Subcutaneous adipose tissue (tissue), 4 donors: ENCODE data around the gene RASL10A. TPM values are rescaled to one million over a fixed set of nuclear protein-coding genes. Genes with fewer than 3 reads are reported as not detected.

Source experiments
- CTCF ChIP-seq: fragments of 450-650 bp; IDR thresholded peaks from one replicate; pipeline ENCODE4 v1.5.1; 2016; ENCODE audit warnings: low read depth, mild to moderate bottlenecking, control low read depth, antibody characterized with exemption, moderate library complexity
- total RNA-seq, 4 donors: library from RNA; depleted of rRNA; stranded (reverse); fragments of >200 nt; gene quantifications; one replicate each; pipeline ENCODE4 v1.1.0, GENCODE V29; 2016

The RASL10A gene
- total RNA-seq, 4 donors from 2014 or later, result 0.38 to 2.2 (median 1.1) TPM

GRCh38 chr22:29269230-29269604, 46.3 kb downstream of the RASL10A start:
- TF ChIP-seq CTCF, result no peak

GRCh38 chr22:29268511-29269229, 46.8 kb downstream of the RASL10A start:
- no peak for TF ChIP-seq CTCF

GRCh38 chr22:29267858-29268510, 47.5 kb downstream of the RASL10A start, which contains the start of the genes EWSR1 and RHBDD3:
Gene EWSR1 (plus strand): TSS chr22:29268268. CDS start chr22:29268337, 69 bp downstream.
Gene RHBDD3 (minus strand): TSS chr22:29267981. CDS start chr22:29265626, 2,355 bp downstream.
- no peak for TF ChIP-seq CTCF

GRCh38 chr22:29267462-29267857, 48.0 kb downstream of the RASL10A start:
- TF ChIP-seq CTCF, result no peak

- TF ChIP-seq CTCF, result no peak
These were observed 48.7 kb downstream of the RASL10A start for GRCh38 chr22:29266564-29267461.

GRCh38 chr22:29265929-29266328, 49.6 kb downstream of the RASL10A start:
- TF ChIP-seq CTCF, result no peak
